Chondrocyte (in vitro differentiated cells): ENCODE data around the gene OR2H1. TPM values are rescaled to one million over a fixed set of nuclear protein-coding genes. Genes with fewer than 3 reads are reported as not detected.

Experiments
- DNase-seq: peaks from one replicate; pipeline ENCODE4 v3.0.0; 2021; ENCODE audit warnings: mixed read lengths, low spot score
- H3K27ac Mint-ChIP-seq: one replicate; pipeline ENCODE4 v1.8.0; 2021; ENCODE audit warnings: mild to moderate bottlenecking, moderate library complexity, mixed read lengths; ENCODE audit not compliant: unreplicated experiment
- H3K27me3 Mint-ChIP-seq: 2 replicates; pipeline ENCODE4 v1.8.0; 2021; ENCODE audit warnings: low read depth, mixed read lengths
- H3K36me3 Mint-ChIP-seq: 2 replicates; pipeline ENCODE4 v1.8.0; 2021; ENCODE audit warnings: low read depth, mixed read lengths
- H3K4me1 Mint-ChIP-seq: 2 replicates; pipeline ENCODE4 v1.8.0; 2021; ENCODE audit warnings: low read depth, mild to moderate bottlenecking, mixed read lengths
- H3K4me3 Mint-ChIP-seq: one replicate; pipeline ENCODE4 v1.8.0; 2021; ENCODE audit warnings: mild to moderate bottlenecking, moderate library complexity, mixed read lengths; ENCODE audit not compliant: unreplicated experiment
- H3K9me3 Mint-ChIP-seq: 2 replicates; pipeline ENCODE4 v1.8.0; 2021; ENCODE audit warnings: low read depth, mixed read lengths
- CTCF ChIP-seq: fragments of 200-600 bp; sonication (generic); IDR thresholded peaks from 2 replicates; pipeline ENCODE4 v1.5.0; 2021; ENCODE audit warnings: antibody characterized with exemption, mild to moderate bottlenecking, moderate library complexity
- total RNA-seq: library from RNA; stranded (reverse); gene quantifications from 3 replicates; pipeline ENCODE4 v1.2.1, GENCODE V29; 2021

The OR2H1 gene
- total RNA-seq, 1 donor from 2014 or later = not detected

- DNase-seq = no peak
- peaks cover 10% of the 10 kb centered on the region for H3K27me3 Mint-ChIP-seq
- peaks cover 8% of the 10 kb centered on the region for H3K9me3 Mint-ChIP-seq
- H3K4me1 Mint-ChIP-seq = peaks cover 2% of the 10 kb centered on the region
- H3K27ac Mint-ChIP-seq = no peak overlapping the region
- H3K36me3 Mint-ChIP-seq = no peaks in the 10 kb centered on the region
- H3K4me3 Mint-ChIP-seq = no peak overlapping the region
- TF ChIP-seq CTCF = no peak
Observed at GRCh38 chr6:29509711-29510110, 52.8 kb downstream of the OR2H1 start.

GRCh38 chr6:29510202-29510601 is 53.2 kb downstream of the OR2H1 start:
- H3K27ac Mint-ChIP-seq = no peak overlapping the region
- no peaks in the 10 kb centered on the region for H3K36me3 Mint-ChIP-seq
- H3K27me3 Mint-ChIP-seq = peaks cover 10% of the 10 kb centered on the region
- no peak for TF ChIP-seq CTCF
- DNase-seq = no peak
- no peaks in the 10 kb centered on the region for H3K4me1 Mint-ChIP-seq
- no peak overlapping the region for H3K4me3 Mint-ChIP-seq
- peaks cover 12% of the 10 kb centered on the region for H3K9me3 Mint-ChIP-seq

GRCh38 chr6:29510746-29511300 is 53.9 kb downstream of the OR2H1 start:
- H3K4me1 Mint-ChIP-seq = peaks cover 1% of the 10 kb centered on the region
- peaks cover 12% of the 10 kb centered on the region for H3K9me3 Mint-ChIP-seq
- peaks cover 10% of the 10 kb centered on the region for H3K27me3 Mint-ChIP-seq
- H3K4me3 Mint-ChIP-seq = no peak overlapping the region
- DNase-seq = no peak
- TF ChIP-seq CTCF = no peak
- no peaks in the 10 kb centered on the region for H3K36me3 Mint-ChIP-seq
- no peak overlapping the region for H3K27ac Mint-ChIP-seq

Other genes starting within 250 kb of the OR2H1 start
- not detected in 3 replicates for gene OR14J1, start 155.5 kb upstream of the OR2H1 start, total RNA-seq
- gene OR5V1, start 88.3 kb upstream of the OR2H1 start, total RNA-seq = not detected in 3 replicates
- gene OR12D3, start 81.9 kb upstream of the OR2H1 start, total RNA-seq = not detected in 3 replicates
- gene OR12D2, start 61.5 kb upstream of the OR2H1 start, total RNA-seq = not detected in 3 replicates
- gene OR12D1, start 42.2 kb upstream of the OR2H1 start, total RNA-seq = not detected in 3 replicates
- not detected in 3 replicates for gene OR10C1, start 17.8 kb upstream of the OR2H1 start, total RNA-seq
- not detected in 3 replicates for gene OR11A1, start 84 bp upstream of the OR2H1 start, total RNA-seq
- gene MAS1L, start 30.8 kb downstream of the OR2H1 start, total RNA-seq = not detected in 3 replicates
- gene UBD, start 102.6 kb downstream of the OR2H1 start, total RNA-seq = not detected in 3 replicates
- not detected in 3 replicates for gene OR2H2, start 128.0 kb downstream of the OR2H1 start, total RNA-seq
- 46.6 to 62.4 TPM (median 50.7 TPM) in 3 replicates for gene GABBR1, start 176.0 kb downstream of the OR2H1 start, total RNA-seq
- 0.82 TPM in 1 of 3 replicates, not detected in the others for gene MOG, start 199.9 kb downstream of the OR2H1 start, total RNA-seq
- not detected in 3 replicates for gene ZFP57, start 224.0 kb downstream of the OR2H1 start, total RNA-seq